ENCODE measurements around the gene TRDMT1. TPM values are rescaled to one million over a fixed set of nuclear protein-coding genes. Genes with fewer than 3 reads are reported as not detected.

The TRDMT1 gene
- total RNA-seq: 47.8 TPM

GRCh38 chr10:17200912-17201793, at the start of gene TRDMT1:
Gene TRDMT1 (minus strand): TSS chr10:17201672. CDS start chr10:17201634, 38 bp downstream.

GRCh38 chr10:17228091-17229015, 26.9 kb upstream of the TRDMT1 start, which contains the start of gene VIM:
Gene VIM (plus strand): TSS chr10:17228241. CDS start chr10:17229423, 1,182 bp downstream.

GRCh38 chr10:17129741-17130140, 71.7 kb downstream of the TRDMT1 start, which contains the start of gene CUBN:
Gene CUBN (minus strand): TSS chr10:17129811. CDS start chr10:17129765, 46 bp downstream.

Other genes starting within 250 kb of the TRDMT1 start
- gene CUBN, start 71.9 kb downstream of the TRDMT1 start, total RNA-seq: 14.3 TPM
- 1,950 TPM for gene VIM, start 26.6 kb upstream of the TRDMT1 start, total RNA-seq